ENCODE results near the gene MLYCD. TPM values are rescaled to one million over a fixed set of nuclear protein-coding genes. Genes with fewer than 3 reads are reported as not detected.

Gene MLYCD
- total RNA-seq (16.8 and 17.1 TPM in 2 replicates), polyA plus RNA-seq (2.3 and 2.7 TPM in 2 replicates), polyA minus RNA-seq (6.3 and 8.1 TPM in 2 replicates)
- 4.6 TPM for total RNA-seq (2013)

DNA sequence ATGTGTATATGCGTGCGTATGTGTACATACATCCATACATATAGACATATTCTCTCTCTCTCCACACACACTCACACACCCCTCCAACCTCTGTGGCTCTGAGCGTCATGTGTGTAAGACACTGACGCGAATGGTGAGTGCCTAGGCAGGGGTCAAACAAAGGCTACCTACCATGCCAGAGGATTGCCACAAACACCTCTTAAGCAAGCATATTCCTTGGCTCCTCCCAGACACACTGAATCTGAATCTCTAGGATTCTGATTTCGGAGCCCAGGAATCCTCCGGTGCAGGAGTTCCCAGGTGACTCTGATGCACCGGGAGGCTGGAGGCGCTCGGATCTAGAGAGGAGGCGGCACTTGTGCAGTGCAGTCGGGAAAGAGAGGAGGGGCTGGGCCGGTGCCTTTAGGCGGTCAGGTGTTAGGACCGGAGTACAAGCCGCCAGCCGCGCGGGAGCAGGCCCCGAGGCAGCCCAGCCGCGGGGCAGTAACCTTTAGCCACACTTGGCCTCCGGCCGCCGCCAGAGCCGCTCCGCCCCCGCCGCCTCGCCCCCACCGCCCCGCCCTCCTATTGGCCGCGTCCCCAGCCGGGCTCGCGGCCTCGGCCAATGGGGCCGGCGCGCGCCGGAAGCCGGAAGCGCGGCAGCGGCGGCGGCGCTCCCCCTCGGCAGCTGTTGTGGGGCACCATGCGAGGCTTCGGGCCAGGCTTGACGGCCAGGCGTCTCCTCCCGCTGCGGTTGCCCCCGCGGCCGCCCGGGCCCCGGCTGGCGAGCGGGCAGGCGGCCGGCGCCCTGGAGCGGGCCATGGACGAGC lies at the start of gene MLYCD:
MLYCD (plus strand) TSS at position 653 of the 809 bp plus-strand sequence; CDS start at position 683, 30 bp downstream.
- H3K9ac ChIP-seq (ENCODE audit: low read length) = peak within 1 kb of the TSS; percentile 75
- peaks cover 46% of the 10 kb centered on the region for H3K79me2 ChIP-seq (ENCODE audit: control insufficient read depth, insufficient read depth, low read length)
- H3K36me3 ChIP-seq (replicated peaks in 1 of 2; ENCODE audit: control extremely low read depth in 1 of 2, control insufficient read depth in 1 of 2, extremely low read depth in 1 of 2, insufficient read depth in 2 of 2, low read length in 1 of 2) = peaks cover 0 to 4% of the 10 kb centered on the region in 2 experiments
- H3K27ac Mint-ChIP-seq = peak within 1 kb of the TSS; percentile 72
- peak; percentile 96 for ATAC-seq (ENCODE audit: low read depth)
- WGBS (ENCODE audit: insufficient coverage) = 4% methylated on average over 66 of the region's 69 CpGs
- peak within 1 kb of the TSS; percentile 92 for H2AFZ ChIP-seq (ENCODE audit: insufficient read depth, low read depth, low read length, poor library complexity, severe bottlenecking)
- H4K20me1 ChIP-seq (ENCODE audit: control insufficient read depth, insufficient read depth, low read length, poor library complexity, severe bottlenecking) = peaks cover 40% of the 10 kb centered on the region
- ChIA-PET POLR2A (interaction anchor here (1.6 kb wide), 1 partner anchor 55 kb away, joined by 7 read pairs; no protein-coding TSS in a partner anchor), CTCF (interaction anchor here (0.7 to 1.8 kb wide), 4 partner anchors 14 to 74 kb away, joined by 3 to 6 read pairs (median 3); no protein-coding TSS in a partner anchor)
- peak; percentile 82 for DNase-seq
- peak within 1 kb of the TSS; percentile 60 to 79 (median 69) for H3K4me3 ChIP-seq (ENCODE audit: control extremely low read depth in 1 of 5, extremely low read depth in 1 of 5, insufficient read depth in 1 of 5, low read depth in 2 of 5, low read length in 4 of 5)
- H3K4me1 Mint-ChIP-seq = peaks cover 30% of the 10 kb centered on the region
- intact Hi-C loops (cut with micrococcal nuclease) = loop anchor here (1.0 to 5.0 kb wide), 7 partner anchors 55 to 1219 kb away; partner anchors contain the start of genes DNAAF1, HSBP1, HSDL1 and OSGIN1
- TF ChIP-seq EZH2 (IDR thresholded peaks at IDR 0.05; ENCODE audit: borderline replicate concordance, insufficient read depth, low read depth, low read length, poor library complexity, severe bottlenecking) = no peak
- TF ChIP-seq, protein P1, sequence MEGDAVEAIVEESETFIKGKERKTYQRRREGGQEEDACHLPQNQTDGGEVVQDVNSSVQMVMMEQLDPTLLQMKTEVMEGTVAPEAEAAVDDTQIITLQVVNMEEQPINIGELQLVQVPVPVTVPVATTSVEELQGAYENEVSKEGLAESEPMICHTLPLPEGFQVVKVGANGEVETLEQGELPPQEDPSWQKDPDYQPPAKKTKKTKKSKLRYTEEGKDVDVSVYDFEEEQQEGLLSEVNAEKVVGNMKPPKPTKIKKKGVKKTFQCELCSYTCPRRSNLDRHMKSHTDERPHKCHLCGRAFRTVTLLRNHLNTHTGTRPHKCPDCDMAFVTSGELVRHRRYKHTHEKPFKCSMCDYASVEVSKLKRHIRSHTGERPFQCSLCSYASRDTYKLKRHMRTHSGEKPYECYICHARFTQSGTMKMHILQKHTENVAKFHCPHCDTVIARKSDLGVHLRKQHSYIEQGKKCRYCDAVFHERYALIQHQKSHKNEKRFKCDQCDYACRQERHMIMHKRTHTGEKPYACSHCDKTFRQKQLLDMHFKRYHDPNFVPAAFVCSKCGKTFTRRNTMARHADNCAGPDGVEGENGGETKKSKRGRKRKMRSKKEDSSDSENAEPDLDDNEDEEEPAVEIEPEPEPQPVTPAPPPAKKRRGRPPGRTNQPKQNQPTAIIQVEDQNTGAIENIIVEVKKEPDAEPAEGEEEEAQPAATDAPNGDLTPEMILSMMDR (IDR thresholded peaks at IDR 0.05) = no peak
- H3K4me1 ChIP-seq (ENCODE audit: control insufficient read depth in 2 of 2, insufficient read depth in 2 of 2, low read length in 2 of 2) = peaks cover 19 to 20% of the 10 kb centered on the region in 2 donors
- no peaks in the 10 kb centered on the region for H3K9me3 Mint-ChIP-seq (ENCODE audit: insufficient read depth)
- H3K27ac ChIP-seq (ENCODE audit: low read length in 2 of 2) = peak within 1 kb of the TSS; percentile 41 to 58
- peak within 1 kb of the TSS; percentile 80 for H3K4me2 ChIP-seq (replicated peaks; ENCODE audit: low read depth, low read length, poor library complexity, severe bottlenecking)
- no peaks in the 10 kb centered on the region for H3K27me3 ChIP-seq (replicated peaks in 1 of 4; ENCODE audit: control extremely low read depth in 1 of 4, control insufficient read depth in 3 of 4, insufficient read depth in 4 of 4, low read length in 3 of 4)
- H3K4me3 Mint-ChIP-seq = peak within 1 kb of the TSS; percentile 91
- peaks cover 13% of the 10 kb centered on the region for H3K27me3 Mint-ChIP-seq
- no peaks in the 10 kb centered on the region for H3K9me3 ChIP-seq (ENCODE audit: control extremely low read depth in 1 of 3, control insufficient read depth in 2 of 3, insufficient read depth in 1 of 3, low read length in 2 of 3)

Data from B cell (primary cell).